H1 (cell line): ENCODE data around the gene GPR63. TPM values are rescaled to one million over a fixed set of nuclear protein-coding genes. Genes with fewer than 3 reads are reported as not detected.

Experiments used
- CTCF ChIA-PET: fragments of 300-600 bp; sonication (Branson Sonifier 250); formaldehyde crosslinking; loops from one replicate; lab custom pipeline; 2021; ENCODE audit not compliant: partially characterized antibody; lab: Charles Lee
- POLR2A ChIA-PET: fragments of 300-600 bp; sonication (Branson Sonifier 250); formaldehyde crosslinking; loops from one replicate; lab custom pipeline; 2021; ENCODE audit warnings: inconsistent platforms; ENCODE audit not compliant: partially characterized antibody; lab: Charles Lee
- DNase-seq, 2 experiments: peaks; one replicate each; pipeline versions ENCODE4 v3.0.0 to v3.0.0-alpha.2; 2010 to 2022; ENCODE audit warnings: low spot score in 2 of 2, low read depth in 1 of 2, mixed read lengths in 1 of 2
- FAIRE-seq: peaks from 2 replicates; lab custom pipeline; 2011; peaks lifted over from hg19 to GRCh38; lab: Jason Lieb, UNC
- H2AFZ ChIP-seq: 2 replicates; pipeline ENCODE4 v1.8.1; 2012; ENCODE audit warnings: low read length, inconsistent platforms
- H2AK5ac ChIP-seq: 2 replicates; pipeline ENCODE4 v1.6.1; 2013; ENCODE audit warnings: low read depth, low read length
- H2BK120ac ChIP-seq: replicated peaks from 2 replicates; pipeline ENCODE3; 2013; ENCODE audit warnings: low read depth, low read length, inconsistent platforms
- H2BK12ac ChIP-seq: 2 replicates; pipeline ENCODE4 v1.6.1; 2013; ENCODE audit warnings: low read depth, low read length
- H2BK15ac ChIP-seq: 2 replicates; pipeline ENCODE4 v1.6.1; 2013; ENCODE audit warnings: low read length
- H2BK20ac ChIP-seq: 2 replicates; pipeline ENCODE4 v1.6.1; 2013; ENCODE audit warnings: low read length
- H2BK5ac ChIP-seq: 2 replicates; pipeline ENCODE4 v1.6.1; 2013; ENCODE audit warnings: low read depth, low read length
- H3K14ac ChIP-seq: 2 replicates; pipeline ENCODE4 v1.6.1; 2013; ENCODE audit warnings: inconsistent platforms; ENCODE audit not compliant: insufficient read length
- H3K18ac ChIP-seq: 2 replicates; pipeline ENCODE4 v1.6.1; 2013; ENCODE audit warnings: low read length; ENCODE audit errors: extremely low read depth
- H3K23ac ChIP-seq: 2 replicates; pipeline ENCODE4 v1.6.1; 2013; ENCODE audit warnings: inconsistent platforms; ENCODE audit not compliant: insufficient read length
- H3K23me2 ChIP-seq: 2 replicates; pipeline ENCODE4 v1.6.1; 2013; ENCODE audit warnings: low read depth, low read length
- H3K27ac ChIP-seq: 2 replicates; pipeline ENCODE4 v1.6.1; 2011; ENCODE audit warnings: low read depth, low read length, inconsistent platforms
- H3K27me3 ChIP-seq, 4 experiments: replicated peaks in 1 of 4; 1 replicate in 1 of 4; 2 replicates in 3 of 4; pipeline versions ENCODE4 v1.6.1 to v1.8.1; 2011 to 2013; ENCODE audit warnings: low read length in 3 of 4, mild to moderate bottlenecking in 3 of 4, inconsistent platforms in 2 of 4, mixed read lengths in 2 of 4, moderate library complexity in 1 of 4; ENCODE audit not compliant: control insufficient read depth in 3 of 4, insufficient read depth in 3 of 4; ENCODE audit errors: extremely low read depth in 1 of 4
- H3K36me3 ChIP-seq, 4 experiments: 2 replicates each; pipeline versions ENCODE4 v1.6.1 to v1.8.1; 2011 to 2013; ENCODE audit warnings: mild to moderate bottlenecking in 4 of 4, low read length in 3 of 4, moderate library complexity in 2 of 4, control low read depth in 1 of 4, inconsistent platforms in 1 of 4; ENCODE audit not compliant: insufficient read depth in 4 of 4, control insufficient read depth in 2 of 4
- H3K4ac ChIP-seq: replicated peaks from 2 replicates; pipeline ENCODE3; 2013; ENCODE audit warnings: low read length, low read depth, mixed read lengths, inconsistent platforms; ENCODE audit not compliant: insufficient read length
- H3K4me1 ChIP-seq, 4 experiments: replicated peaks in 1 of 4; 1 replicate in 1 of 4; 2 replicates in 3 of 4; pipeline versions ENCODE4 v1.6.1 to v1.8.1; 2011 to 2013; ENCODE audit warnings: low read length in 3 of 4, inconsistent platforms in 2 of 4, mixed read lengths in 1 of 4; ENCODE audit not compliant: insufficient read depth in 4 of 4, control insufficient read depth in 3 of 4
- H3K4me2 ChIP-seq, 2 experiments: 2 replicates each; pipeline versions ENCODE4 v1.6.1 to v1.8.1; 2011 to 2013; ENCODE audit warnings: low read depth in 2 of 2, low read length in 2 of 2, control low read depth in 1 of 2, inconsistent platforms in 1 of 2, mild to moderate bottlenecking in 1 of 2; ENCODE audit not compliant: insufficient read depth in 1 of 2
- H3K4me3 ChIP-seq, 4 experiments: fragments of 200-600, 300-600 bp in 1 of 4; sonication (generic), shearing (Covaris generic), sonication (Bioruptor Twin) in 1 of 4; 2 replicates each; pipeline versions ENCODE4 v1.5.1 to v1.8.1; 2011 to 2016; ENCODE audit warnings: low read length in 4 of 4, low read depth in 3 of 4, control low read depth in 2 of 4, inconsistent platforms in 2 of 4, mild to moderate bottlenecking in 2 of 4, mixed read lengths in 1 of 4, moderate library complexity in 1 of 4; ENCODE audit not compliant: insufficient read depth in 2 of 4; ENCODE audit errors: extremely low read depth in 1 of 4
- H3K56ac ChIP-seq: replicated peaks from 2 replicates; pipeline ENCODE3; 2013; ENCODE audit warnings: low read depth, mild to moderate bottlenecking, mixed read lengths, low read length, inconsistent platforms; ENCODE audit not compliant: insufficient read length
- H3K79me1 ChIP-seq: 2 replicates; pipeline ENCODE4 v1.6.1; 2013; ENCODE audit warnings: low read depth, low read length, control low read depth
- H3K79me2 ChIP-seq, 2 experiments: 2 replicates each; pipeline versions ENCODE4 v1.6.1 to v1.8.1; 2012 to 2013; ENCODE audit warnings: low read length in 2 of 2, mild to moderate bottlenecking in 2 of 2, inconsistent platforms in 1 of 2; ENCODE audit not compliant: insufficient read depth in 2 of 2, control insufficient read depth in 1 of 2
- H3K9ac ChIP-seq, 4 experiments: replicated peaks in 1 of 4; 1 replicate in 1 of 4; 2 replicates in 3 of 4; pipeline versions ENCODE4 v1.6.1 to v1.8.1; 2011 to 2013; ENCODE audit warnings: low read depth in 3 of 4, low read length in 3 of 4, control low read depth in 2 of 4, mild to moderate bottlenecking in 2 of 4, moderate library complexity in 2 of 4, inconsistent platforms in 1 of 4; ENCODE audit errors: extremely low read depth in 1 of 4
- H3K9me3 ChIP-seq, 2 experiments: 2 replicates each; pipeline versions ENCODE4 v1.6.1 to v1.8.1; 2012 to 2013; ENCODE audit warnings: mild to moderate bottlenecking in 2 of 2, moderate library complexity in 2 of 2, control low read depth in 1 of 2, inconsistent platforms in 1 of 2, low read depth in 1 of 2, low read length in 1 of 2, mixed read lengths in 1 of 2; ENCODE audit not compliant: insufficient read depth in 2 of 2
- H4K20me1 ChIP-seq, 2 experiments: replicated peaks in 1 of 2; 2 replicates each; pipeline versions ENCODE3 to v1.8.1; 2011 to 2013; ENCODE audit warnings: inconsistent platforms in 2 of 2, low read length in 2 of 2, mild to moderate bottlenecking in 1 of 2; ENCODE audit not compliant: insufficient read depth in 2 of 2, control insufficient read depth in 1 of 2
- H4K5ac ChIP-seq: 2 replicates; pipeline ENCODE4 v1.6.1; 2013; ENCODE audit warnings: low read length, low read depth, mixed read lengths, inconsistent platforms; ENCODE audit not compliant: insufficient read length
- H4K8ac ChIP-seq: 2 replicates; pipeline ENCODE4 v1.8.0; 2013; ENCODE audit warnings: mild to moderate bottlenecking, moderate library complexity, low read length, inconsistent platforms; ENCODE audit not compliant: insufficient read depth; ENCODE audit errors: extremely low read depth
- H4K91ac ChIP-seq: replicated peaks from 2 replicates; pipeline ENCODE3; 2013; ENCODE audit warnings: low read length, mixed read lengths, inconsistent platforms; ENCODE audit not compliant: insufficient read length
- CBX5 ChIP-seq: fragments of 300-800, 300-1000 bp; sonication (generic); IDR thresholded peaks from 2 replicates; pipeline ENCODE4 v1.7.1; 2016; ENCODE audit warnings: antibody characterized with exemption, low read length, low read depth
- CBX8 ChIP-seq: fragments of 300-800, 300-1000 bp; sonication (generic); IDR thresholded peaks from 2 replicates; pipeline ENCODE4 v1.7.1; 2016; ENCODE audit warnings: low read depth, low read length, borderline replicate concordance
- CREB1 ChIP-seq: IDR thresholded peaks from 2 replicates; pipeline ENCODE4 v1.6.1; 2012; ENCODE audit warnings: inconsistent platforms
- HDAC6 ChIP-seq: IDR thresholded peaks from one replicate; pipeline ENCODE4 v1.7.1; 2012; ENCODE audit warnings: low read depth, mild to moderate bottlenecking, inconsistent platforms, low read length, moderate library complexity
- JUN ChIP-seq: IDR thresholded peaks from 2 replicates; pipeline ENCODE4 v1.6.1; 2011; ENCODE audit warnings: low read depth, mild to moderate bottlenecking, improper control_type of control experiment, low read length
- NRF1 ChIP-seq: IDR thresholded peaks from 2 replicates; pipeline ENCODE4 v1.6.1; 2011; ENCODE audit warnings: mild to moderate bottlenecking, low read depth, low read length, improper control_type of control experiment
- PHF8 ChIP-seq: fragments of 200-600 bp; sonication (generic); conservative IDR thresholded peaks from 2 replicates; pipeline ENCODE4 v1.7.1; 2012; ENCODE audit warnings: low read depth, mild to moderate bottlenecking, inconsistent platforms, low read length, moderate library complexity
- RNF2 ChIP-seq: fragments of 200-900, 300-1000 bp; sonication (generic); IDR thresholded peaks from 2 replicates; pipeline ENCODE4 v1.7.1; 2016; ENCODE audit warnings: borderline replicate concordance, low read depth, mild to moderate bottlenecking, antibody characterized with exemption, low read length; ENCODE audit not compliant: poor library complexity, severe bottlenecking; ENCODE audit errors: missing control alignments
- RXRA ChIP-seq: IDR thresholded peaks from 2 replicates; pipeline ENCODE4 v1.6.1; 2011; ENCODE audit warnings: low read depth, mild to moderate bottlenecking, low read length, moderate library complexity; ENCODE audit not compliant: insufficient read depth
- SAP30 ChIP-seq: fragments of 300-600 bp; sonication (generic); IDR thresholded peaks from 2 replicates; pipeline ENCODE4 v1.7.1; 2012; ENCODE audit warnings: low read length, moderate library complexity, mild to moderate bottlenecking, inconsistent platforms; ENCODE audit not compliant: insufficient read depth, insufficient replicate concordance
- TAF1 ChIP-seq: IDR thresholded peaks from 2 replicates; pipeline ENCODE4 v1.6.1; 2011; ENCODE audit warnings: mild to moderate bottlenecking, low read depth, low read length
- TAF7 ChIP-seq: optimal IDR thresholded peaks from 2 replicates; pipeline ENCODE3; 2011; ENCODE audit warnings: low read depth, mild to moderate bottlenecking, inconsistent platforms, low read length, moderate library complexity, borderline replicate concordance
- WGBS, 2 experiments: shearing (Covaris generic) in 1 of 2; methylation state at CpG; one replicate each; pipeline versions ENCODE4 v1.1.6 to v1.1.7; 2013 to 2015; ENCODE audit warnings: low lambda C conversion rate in 2 of 2, mixed read lengths in 2 of 2, inconsistent platforms in 1 of 2, low coverage in 1 of 2, missing lambda C conversion rate in 1 of 2; ENCODE audit not compliant: insufficient replicate concordance in 2 of 2, insufficient coverage in 1 of 2, insufficient read length in 1 of 2; ENCODE audit errors: extremely low coverage in 1 of 2, missing lambda C conversion rate in 1 of 2; 5-methylcytosine and 5-hydroxymethylcytosine counted together
- polyA plus RNA-seq, 7 experiments: library from polyadenylated mRNA; depleted of rRNA in 3 of 7; stranded (reverse) in 5 of 7; unstranded in 2 of 7; fragments of >200 nt in 5 of 7; fragments of 200-250 nt in 2 of 7; gene quantifications; 1 replicate in 5 of 7; 2 replicates in 1 of 7; 4 replicates in 1 of 7; pipeline versions ENCODE4 v1.2.1 to v1.2.3, GENCODE V29; 2011 to 2013; ENCODE audit warnings: missing spikeins in 2 of 7, mixed read lengths in 2 of 7
- total RNA-seq: library from RNA; stranded (reverse); fragmentation: NEBNext Ultra II Directional; extraction: Animal tissue kit (Norgen Biotek cat#: 25700); gene quantifications from 2 replicates; pipeline ENCODE4 v1.2.1, GENCODE V29; 2021
- TF ChIP-seq, protein P1 (sequence below): IDR thresholded peaks from 2 replicates; pipeline ENCODE4 v1.6.1; 2011; ENCODE audit warnings: low read length, improper control_type of control experiment

Gene GPR63
- total and polyA plus RNA-seq, 2 of the 8 experiments (the other 6 are each of a cell fraction or from before 2014, with no cell fraction given) = 6.1 to 11.6 TPM

DNA sequence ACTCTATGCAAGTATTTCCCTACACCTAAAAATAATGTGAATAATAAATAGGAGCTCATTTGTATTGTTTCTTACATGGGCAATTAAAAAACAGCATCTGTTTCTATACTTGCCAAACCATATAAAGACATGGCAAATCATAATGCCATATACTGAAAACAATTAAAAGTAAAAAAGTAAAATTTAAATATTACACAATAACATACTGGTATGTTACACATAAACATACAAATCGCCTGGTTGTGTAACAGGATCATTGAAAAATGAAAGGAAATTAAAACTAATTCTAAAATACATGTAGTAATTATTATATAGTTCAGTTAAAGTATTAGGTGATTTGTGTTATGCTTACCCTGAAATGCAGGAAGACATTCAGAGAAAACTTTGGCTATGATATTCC, 49.2 kb upstream of the GPR63 start:
- H4K8ac ChIP-seq = no peak overlapping the region
- no peak overlapping the region for H3K4ac ChIP-seq
- ChIA-PET POLR2A (no interaction called here), CTCF (no interaction called here)
- no peak overlapping the region for H2BK120ac ChIP-seq
- H3K27ac ChIP-seq = no peak overlapping the region
- DNase-seq (no peak), FAIRE-seq (no peak)
- H3K27me3 ChIP-seq = no peaks in the 10 kb centered on the region
- no peaks in the 10 kb centered on the region for H3K79me1 ChIP-seq
- no peak overlapping the region for H2BK12ac ChIP-seq
- no peaks in the 10 kb centered on the region for H3K23me2 ChIP-seq
- no peak overlapping the region for H2AK5ac ChIP-seq
- H4K91ac ChIP-seq = no peak overlapping the region
- H3K23ac ChIP-seq = no peak overlapping the region
- peaks cover 0 to 2% (median 0%) of the 10 kb centered on the region in 4 experiments; a peak in 1 of 7 replicates for H3K4me1 ChIP-seq
- no peak overlapping the region for H2AFZ ChIP-seq
- H3K56ac ChIP-seq = no peak overlapping the region
- H3K18ac ChIP-seq = no peak overlapping the region
- H4K5ac ChIP-seq = no peak overlapping the region
- peaks cover 0 to 16% (median 10%) of the 10 kb centered on the region in 4 experiments; a peak in 7 of 8 replicates for H3K36me3 ChIP-seq
- H3K9me3 ChIP-seq = no peaks in the 10 kb centered on the region
- H2BK15ac ChIP-seq = no peak overlapping the region
- H3K4me3 ChIP-seq = no peak overlapping the region
- no peak overlapping the region for H3K9ac ChIP-seq
- H3K79me2 ChIP-seq = no peaks in the 10 kb centered on the region
- no peaks in the 10 kb centered on the region for H4K20me1 ChIP-seq
- H2BK5ac ChIP-seq = no peak overlapping the region
- H3K4me2 ChIP-seq = no peak overlapping the region
- no peak overlapping the region for H2BK20ac ChIP-seq
- H3K14ac ChIP-seq = no peak overlapping the region
- WGBS, 2 experiments = 89% methylated on average over 1 of the region's 1 CpG; no CpG with 5 or more reads in 1 of the 2 experiments
- TF ChIP-seq CBX5 = no peak
- no peak for TF ChIP-seq SAP30
- no peak for TF ChIP-seq PHF8
- TF ChIP-seq TAF1 = no peak
- TF ChIP-seq NRF1 = no peak
- TF ChIP-seq CBX8 = no peak
- no peak for TF ChIP-seq RNF2
- TF ChIP-seq HDAC6 = no peak
- no peak for TF ChIP-seq JUN
- TF ChIP-seq CREB1 = no peak
- TF ChIP-seq, protein P1, sequence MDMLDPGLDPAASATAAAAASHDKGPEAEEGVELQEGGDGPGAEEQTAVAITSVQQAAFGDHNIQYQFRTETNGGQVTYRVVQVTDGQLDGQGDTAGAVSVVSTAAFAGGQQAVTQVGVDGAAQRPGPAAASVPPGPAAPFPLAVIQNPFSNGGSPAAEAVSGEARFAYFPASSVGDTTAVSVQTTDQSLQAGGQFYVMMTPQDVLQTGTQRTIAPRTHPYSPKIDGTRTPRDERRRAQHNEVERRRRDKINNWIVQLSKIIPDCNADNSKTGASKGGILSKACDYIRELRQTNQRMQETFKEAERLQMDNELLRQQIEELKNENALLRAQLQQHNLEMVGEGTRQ = no peak
- TF ChIP-seq RXRA = no peak
- no peak for TF ChIP-seq TAF7
